ENCODE data around the gene MICOS13.
"Not testable (repeated sequence)": the region's sequence is repeated elsewhere in the genome, so short reads cannot be mapped to it uniquely, and the experiment has no call there.

The MICOS13 gene

GRCh38 chr19:5707576-5708575 is 27.6 kb upstream of the MICOS13 start:
- H3K27ac Mint-ChIP-seq: no peak overlapping the region
- ATAC-seq (peak; percentile 6), DNase-seq (no peak)
- peaks cover 34% of the 10 kb centered on the region for H3K36me3 Mint-ChIP-seq (ENCODE audit: low read depth)
- no peaks in the 10 kb centered on the region for H3K4me1 Mint-ChIP-seq
- H3K4me3 Mint-ChIP-seq: no peak overlapping the region
- no peaks in the 10 kb centered on the region for H3K9me3 Mint-ChIP-seq
- H3K27me3 Mint-ChIP-seq: no peaks in the 10 kb centered on the region

- DNase-seq: no peak
- no peaks in the 10 kb centered on the region for H3K27me3 Mint-ChIP-seq
- no peak for ATAC-seq
- peaks cover 30% of the 10 kb centered on the region for H3K36me3 Mint-ChIP-seq (ENCODE audit: low read depth)
- no peak overlapping the region for H3K4me3 Mint-ChIP-seq
- no peak overlapping the region for H3K27ac Mint-ChIP-seq
- H3K4me1 Mint-ChIP-seq: no peaks in the 10 kb centered on the region
- H3K9me3 Mint-ChIP-seq: no peaks in the 10 kb centered on the region
These were observed 26.7 kb upstream of the MICOS13 start for GRCh38 chr19:5706876-5707573.

DNA sequence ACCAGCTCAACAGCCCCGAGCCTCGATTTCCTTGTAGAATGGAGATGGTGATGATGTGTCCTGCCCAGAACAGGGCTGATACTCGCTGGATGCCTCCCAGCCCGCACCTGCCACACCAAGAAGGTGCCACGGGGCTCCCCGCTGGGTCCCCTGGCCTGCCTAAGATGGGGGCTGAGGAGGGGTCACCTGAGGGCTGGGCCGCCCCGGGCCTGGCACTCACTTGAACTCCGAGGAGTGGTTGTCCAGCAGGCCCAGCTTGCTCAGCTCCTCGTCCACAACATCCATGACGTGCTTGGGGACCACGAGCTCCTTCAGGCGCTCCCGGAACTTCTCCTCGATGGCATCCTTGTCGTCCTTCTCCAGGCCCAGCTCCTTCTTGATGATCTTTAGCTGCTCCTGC is 25.2 kb upstream of the MICOS13 start:
- no peak overlapping the region for H3K27ac Mint-ChIP-seq
- H3K36me3 Mint-ChIP-seq (ENCODE audit: low read depth): peaks cover 35% of the 10 kb centered on the region
- no peak for ATAC-seq

GRCh38 chr19:5703819-5704818 is 23.8 kb upstream of the MICOS13 start:
- H3K36me3 Mint-ChIP-seq (ENCODE audit: low read depth): peaks cover 33% of the 10 kb centered on the region
- H3K27ac Mint-ChIP-seq: no peak overlapping the region
- no peaks in the 10 kb centered on the region for H3K9me3 Mint-ChIP-seq
- no peaks in the 10 kb centered on the region for H3K4me1 Mint-ChIP-seq
- no peaks in the 10 kb centered on the region for H3K27me3 Mint-ChIP-seq
- ATAC-seq (no peak), DNase-seq (no peak)
- no peak overlapping the region for H3K4me3 Mint-ChIP-seq

More for the DNA sequence above, 25.2 kb upstream of the MICOS13 start:
- DNase-seq: no peak
- no peak overlapping the region for H3K4me3 Mint-ChIP-seq
- no peaks in the 10 kb centered on the region for H3K4me1 Mint-ChIP-seq
- no peaks in the 10 kb centered on the region for H3K9me3 Mint-ChIP-seq
- no peaks in the 10 kb centered on the region for H3K27me3 Mint-ChIP-seq

GRCh38 chr19:5702053-5702410 is 21.7 kb upstream of the MICOS13 start:
- not testable (repeated sequence) for H3K27ac Mint-ChIP-seq, DNase-seq, H3K9me3 Mint-ChIP-seq, H3K4me1 Mint-ChIP-seq, ATAC-seq, H3K27me3 Mint-ChIP-seq, H3K4me3 Mint-ChIP-seq
- H3K36me3 Mint-ChIP-seq (ENCODE audit: low read depth): peaks cover 29% of the 10 kb centered on the region

DNA sequence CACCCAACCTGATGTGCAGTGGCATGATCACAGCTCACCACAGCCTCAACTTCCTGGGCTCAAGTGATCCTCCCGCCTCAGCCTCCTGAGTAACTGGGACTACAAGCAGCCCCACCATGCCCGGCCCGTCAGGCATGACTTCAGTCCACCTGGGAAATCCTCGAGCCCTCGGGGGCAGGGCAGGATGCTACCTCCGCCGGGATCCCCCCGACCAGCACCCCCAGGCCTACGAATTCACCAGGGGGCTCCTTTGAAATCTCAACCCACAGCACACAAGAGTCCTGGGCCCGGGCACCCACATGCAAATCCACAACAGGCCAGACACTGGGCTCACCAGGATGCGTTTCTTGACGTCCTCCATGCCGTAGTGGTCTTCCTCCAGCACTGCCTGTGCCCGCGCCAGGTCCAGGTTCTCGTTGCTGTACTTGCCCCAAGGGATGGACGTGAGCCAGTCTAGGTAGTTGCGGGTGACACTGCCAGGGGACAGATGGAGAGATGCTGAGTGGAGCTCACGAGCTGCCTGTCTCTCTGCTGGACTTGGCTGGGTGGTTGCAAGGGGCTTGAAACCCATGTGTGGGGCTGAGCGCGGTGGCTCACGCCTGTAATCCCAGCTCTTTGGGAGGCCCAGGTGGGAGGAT is 20.3 kb upstream of the MICOS13 start:
- H3K4me3 Mint-ChIP-seq: no peak overlapping the region
- peaks cover 29% of the 10 kb centered on the region for H3K36me3 Mint-ChIP-seq (ENCODE audit: low read depth)
- no peak overlapping the region for H3K27ac Mint-ChIP-seq
- no peak for ATAC-seq
- no peaks in the 10 kb centered on the region for H3K9me3 Mint-ChIP-seq
- H3K27me3 Mint-ChIP-seq: no peaks in the 10 kb centered on the region
- DNase-seq: no peak
- no peaks in the 10 kb centered on the region for H3K4me1 Mint-ChIP-seq

GRCh38 chr19:5698635-5699422 is 18.5 kb upstream of the MICOS13 start:
- DNase-seq: no peak
- no peak for ATAC-seq
- Mint-ChIP-seq H3K27me3 (no peaks in the 10 kb centered on the region), H3K9me3 (no peaks in the 10 kb centered on the region), H3K4me3 (no peak overlapping the region), H3K36me3 (ENCODE audit: low read depth) (peaks cover 32% of the 10 kb centered on the region), H3K27ac (no peak overlapping the region), H3K4me1 (peaks cover 2% of the 10 kb centered on the region)

GRCh38 chr19:5697890-5698634 is 17.7 kb upstream of the MICOS13 start:
- no peak overlapping the region for H3K4me3 Mint-ChIP-seq
- no peaks in the 10 kb centered on the region for H3K27me3 Mint-ChIP-seq
- no peak overlapping the region for H3K27ac Mint-ChIP-seq
- no peak for ATAC-seq
- H3K9me3 Mint-ChIP-seq: no peaks in the 10 kb centered on the region
- DNase-seq: no peak
- H3K36me3 Mint-ChIP-seq (ENCODE audit: low read depth): peaks cover 31% of the 10 kb centered on the region
- peaks cover 5% of the 10 kb centered on the region for H3K4me1 Mint-ChIP-seq

GRCh38 chr19:5697022-5697889 is 16.9 kb upstream of the MICOS13 start:
- no peak for DNase-seq
- Mint-ChIP-seq H3K4me3 (no peak overlapping the region), H3K27me3 (no peaks in the 10 kb centered on the region), H3K36me3 (ENCODE audit: low read depth) (peaks cover 38% of the 10 kb centered on the region), H3K27ac (peak overlapping the region; percentile 77), H3K4me1 (peaks cover 11% of the 10 kb centered on the region), H3K9me3 (no peaks in the 10 kb centered on the region)
- no peak for ATAC-seq

DNA sequence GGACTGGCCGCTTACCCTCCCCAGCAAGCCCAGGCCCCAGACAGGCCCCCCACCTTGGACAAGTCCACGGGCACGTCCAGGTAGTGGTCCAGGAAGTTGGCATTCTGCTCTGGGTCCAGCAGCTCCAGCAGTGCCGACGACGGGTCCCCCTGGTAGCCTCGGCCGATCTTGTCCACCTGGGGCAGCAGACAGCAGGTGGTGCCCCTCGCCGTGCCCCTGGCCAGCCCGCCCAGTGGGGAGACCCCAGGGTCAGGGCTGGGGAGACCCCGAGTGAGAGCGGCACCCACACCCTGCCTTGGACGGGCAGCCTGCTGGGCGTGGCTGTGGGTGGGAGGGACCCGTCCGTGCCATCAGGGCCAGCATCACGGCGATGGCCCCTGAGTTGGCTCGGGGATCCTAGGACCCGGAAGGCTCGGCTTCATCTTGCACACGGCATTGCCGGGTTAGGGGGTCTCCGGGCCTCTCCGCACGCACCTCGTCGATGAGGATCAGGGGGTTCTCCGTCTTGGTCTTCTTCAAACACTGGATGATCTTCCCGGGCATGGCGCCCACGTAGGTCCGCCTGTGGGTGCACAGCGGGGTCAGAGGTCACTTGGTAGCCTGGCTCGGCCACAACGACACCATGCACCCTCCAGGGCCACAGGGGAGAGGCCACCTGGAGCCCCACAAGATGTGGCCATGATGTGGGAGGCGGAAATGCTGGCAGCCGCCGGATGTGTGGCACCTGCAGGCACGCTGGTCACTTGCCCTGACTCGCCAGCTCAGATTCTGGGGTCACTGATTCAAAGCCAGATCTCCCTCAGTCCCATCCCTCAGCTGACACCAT is 16.1 kb upstream of the MICOS13 start:
- Mint-ChIP-seq H3K27ac (peak overlapping the region; percentile 77), H3K36me3 (ENCODE audit: low read depth) (peaks cover 43% of the 10 kb centered on the region), H3K4me1 (peaks cover 15% of the 10 kb centered on the region), H3K4me3 (peak overlapping the region; percentile 29), H3K9me3 (no peaks in the 10 kb centered on the region), H3K27me3 (no peaks in the 10 kb centered on the region)
- DNase-seq: no peak
- ATAC-seq: no peak

GRCh38 chr19:5695649-5696195 is 15.4 kb upstream of the MICOS13 start:
- Mint-ChIP-seq H3K27ac (peak overlapping the region; percentile 22), H3K36me3 (ENCODE audit: low read depth) (peaks cover 43% of the 10 kb centered on the region), H3K27me3 (no peaks in the 10 kb centered on the region), H3K9me3 (no peaks in the 10 kb centered on the region), H3K4me3 (no peak overlapping the region), H3K4me1 (peaks cover 18% of the 10 kb centered on the region)
- no peak for ATAC-seq
- DNase-seq: no peak
